Measurements from ENCODE around the gene URB2.

GRCh38 chr1:229623838-229624237 is 2.2 kb upstream of the URB2 start:
- TF ChIP-seq POLR2A (IDR thresholded peaks at IDR 0.05) (no peak), POLR2AphosphoS5 (IDR thresholded peaks at IDR 0.05) (no peak), CTCF (IDR thresholded peaks at IDR 0.05 in 8 of 11, conservative IDR thresholded peaks at IDR 0.05 in 3 of 11) (no peak)
